Measurements from ENCODE around the gene KHNYN. TPM values are rescaled to one million over a fixed set of nuclear protein-coding genes. Genes with fewer than 3 reads are reported as not detected.

The KHNYN gene
- total RNA-seq, 1 experiment from 2014 or later = 53.4 TPM

DNA sequence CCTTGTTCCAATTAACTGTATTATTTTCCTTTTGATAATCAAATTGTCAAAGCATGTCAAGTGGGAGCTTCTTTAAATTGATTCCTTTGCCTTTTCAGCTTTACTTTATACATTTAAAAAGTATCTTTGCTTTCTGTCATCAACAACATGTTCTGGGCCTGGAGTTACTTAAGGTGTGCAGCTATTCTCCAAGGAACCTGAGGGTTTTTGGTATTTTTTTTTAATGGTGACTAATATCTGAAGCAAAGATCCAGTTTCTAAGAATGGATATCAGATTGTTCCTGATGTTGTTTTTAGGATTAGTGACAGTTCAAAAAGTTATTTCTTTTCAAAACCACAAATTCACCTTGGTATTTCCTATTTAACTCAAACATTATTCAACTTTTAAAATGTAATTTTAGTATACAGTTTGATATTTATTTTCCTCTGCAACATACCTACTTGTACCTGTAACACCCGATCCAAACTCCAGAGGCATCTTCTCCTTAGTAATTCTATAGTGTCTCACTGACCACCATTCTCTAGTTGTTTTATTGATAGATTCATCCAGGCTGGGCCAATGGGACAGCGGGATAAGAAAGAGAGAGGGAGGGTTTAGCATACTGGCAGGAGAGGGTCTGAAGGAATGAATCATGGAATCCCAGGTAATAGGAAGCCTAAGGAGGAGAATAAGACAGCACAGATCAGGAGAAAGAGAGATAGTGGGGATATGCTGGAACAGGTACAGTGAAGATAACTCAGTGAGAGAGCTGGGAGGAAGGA lies 3.4 kb upstream of the KHNYN start:
- no TSS peak for BruUV-seq (replicated peaks)
- TF ChIP-seq EZH2 (IDR thresholded peaks at IDR 0.05; ENCODE audit: low read depth) = no peak
- TF ChIP-seq, protein P1, sequence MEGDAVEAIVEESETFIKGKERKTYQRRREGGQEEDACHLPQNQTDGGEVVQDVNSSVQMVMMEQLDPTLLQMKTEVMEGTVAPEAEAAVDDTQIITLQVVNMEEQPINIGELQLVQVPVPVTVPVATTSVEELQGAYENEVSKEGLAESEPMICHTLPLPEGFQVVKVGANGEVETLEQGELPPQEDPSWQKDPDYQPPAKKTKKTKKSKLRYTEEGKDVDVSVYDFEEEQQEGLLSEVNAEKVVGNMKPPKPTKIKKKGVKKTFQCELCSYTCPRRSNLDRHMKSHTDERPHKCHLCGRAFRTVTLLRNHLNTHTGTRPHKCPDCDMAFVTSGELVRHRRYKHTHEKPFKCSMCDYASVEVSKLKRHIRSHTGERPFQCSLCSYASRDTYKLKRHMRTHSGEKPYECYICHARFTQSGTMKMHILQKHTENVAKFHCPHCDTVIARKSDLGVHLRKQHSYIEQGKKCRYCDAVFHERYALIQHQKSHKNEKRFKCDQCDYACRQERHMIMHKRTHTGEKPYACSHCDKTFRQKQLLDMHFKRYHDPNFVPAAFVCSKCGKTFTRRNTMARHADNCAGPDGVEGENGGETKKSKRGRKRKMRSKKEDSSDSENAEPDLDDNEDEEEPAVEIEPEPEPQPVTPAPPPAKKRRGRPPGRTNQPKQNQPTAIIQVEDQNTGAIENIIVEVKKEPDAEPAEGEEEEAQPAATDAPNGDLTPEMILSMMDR (conservative IDR thresholded peaks at IDR 0.05) = no peak
- H3K4me1 ChIP-seq (replicated peaks; ENCODE audit: insufficient read depth) = peaks cover 25% of the 10 kb centered on the region
- H3K9me2 ChIP-seq (ENCODE audit: insufficient read depth) = no peaks in the 10 kb centered on the region
- peaks cover 21% of the 10 kb centered on the region; the same call in 1 of the 2 replicates for H3F3A ChIP-seq (ENCODE audit: insufficient read depth, low read depth)
- no peak overlapping the region for H3K27ac ChIP-seq
- H3K9me3 ChIP-seq (ENCODE audit: insufficient read depth, low read depth) = no peaks in the 10 kb centered on the region
- no peaks in the 10 kb centered on the region for H3K36me3 ChIP-seq (ENCODE audit: low read depth)
- POLR2A ChIA-PET (ENCODE audit: unreplicated experiment) = interaction anchor here (0.5 kb wide), 1 partner anchor 60 kb away, joined by 26 read pairs; no protein-coding TSS in a partner anchor
- H3K27me3 ChIP-seq (ENCODE audit: insufficient read depth, low read depth) = no peaks in the 10 kb centered on the region
- no peak overlapping the region for H3K4me3 ChIP-seq
- peaks cover 12% of the 10 kb centered on the region for H3K79me2 ChIP-seq (ENCODE audit: low read depth)
- DNase-seq = no peak
- intact Hi-C loops (cut with micrococcal nuclease; ENCODE audit: unreplicated experiment) = no loop called here
- H2AFZ ChIP-seq = no peak overlapping the region
- CTCF ChIA-PET = no interaction called here
- H3K4me2 ChIP-seq = peak overlapping the region; percentile 40; the same call in 1 of the 2 replicates
- H4K20me1 ChIP-seq (ENCODE audit: insufficient read depth) = no peaks in the 10 kb centered on the region

DNA sequence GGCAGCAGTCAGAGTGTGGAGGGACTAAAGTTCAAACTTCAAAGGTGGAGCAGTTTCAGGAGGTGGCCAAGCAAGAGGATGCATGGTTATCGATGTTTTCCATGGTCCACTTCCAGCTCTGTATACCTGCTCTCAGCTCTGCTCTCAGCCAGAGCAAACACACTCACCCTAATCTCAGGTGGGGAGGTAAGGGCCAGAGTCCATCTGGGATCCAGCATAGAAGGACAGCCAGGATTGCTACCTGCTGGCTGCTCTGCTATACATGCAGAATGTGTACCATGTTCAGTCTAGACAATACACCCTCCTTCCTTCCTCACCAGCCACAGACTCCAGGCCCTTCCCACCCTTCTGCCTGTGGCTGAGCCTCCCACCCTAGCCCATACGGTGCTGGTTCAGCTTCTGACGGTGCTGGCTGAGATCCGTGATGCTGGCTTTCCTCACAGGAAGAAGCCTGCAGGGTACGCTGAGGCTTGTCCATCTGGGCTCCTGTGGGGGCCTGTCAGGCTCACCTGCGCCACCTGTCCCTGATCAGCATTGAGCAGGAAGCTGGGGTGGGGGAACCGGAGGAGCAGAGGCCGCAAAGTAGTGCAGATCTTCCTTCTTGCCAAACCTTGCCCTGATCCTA lies 2.7 kb upstream of the KHNYN start:
- Histone ChIP-seq H3K9me2 (ENCODE audit: insufficient read depth) (no peaks in the 10 kb centered on the region), H2AFZ (no peak overlapping the region), H3K4me1 (replicated peaks; ENCODE audit: insufficient read depth) (peaks cover 28% of the 10 kb centered on the region), H3K36me3 (ENCODE audit: low read depth) (no peaks in the 10 kb centered on the region), H3K27ac (no peak overlapping the region), H4K20me1 (ENCODE audit: insufficient read depth) (0 out of 2 replicates have a peak, but pooled peaks cover under 1% of the 10 kb centered on the region), H3K9me3 (ENCODE audit: insufficient read depth, low read depth) (no peaks in the 10 kb centered on the region), H3F3A (ENCODE audit: insufficient read depth, low read depth) (peaks cover 23% of the 10 kb centered on the region; the same call in 1 of the 2 replicates), H3K27me3 (ENCODE audit: insufficient read depth, low read depth) (no peaks in the 10 kb centered on the region), H3K4me3 (no peak overlapping the region), H3K79me2 (ENCODE audit: low read depth) (peaks cover 14% of the 10 kb centered on the region), H3K4me2 (no peak overlapping the region)
- no TSS peak for BruUV-seq (replicated peaks)
- TF ChIP-seq, protein P1 (conservative IDR thresholded peaks at IDR 0.05) = no peak
- no peak for TF ChIP-seq EZH2 (IDR thresholded peaks at IDR 0.05; ENCODE audit: low read depth)
- DNase-seq = no peak
- intact Hi-C loops (cut with micrococcal nuclease; ENCODE audit: unreplicated experiment) = no loop called here
- POLR2A ChIA-PET (ENCODE audit: unreplicated experiment) = interaction anchor here (0.5 kb wide), 1 partner anchor 61 kb away, joined by 26 read pairs; no protein-coding TSS in a partner anchor
- CTCF ChIA-PET = interaction anchor here (0.7 kb wide), 1 partner anchor 991 kb away, joined by 4 read pairs; no protein-coding TSS in a partner anchor

DNA sequence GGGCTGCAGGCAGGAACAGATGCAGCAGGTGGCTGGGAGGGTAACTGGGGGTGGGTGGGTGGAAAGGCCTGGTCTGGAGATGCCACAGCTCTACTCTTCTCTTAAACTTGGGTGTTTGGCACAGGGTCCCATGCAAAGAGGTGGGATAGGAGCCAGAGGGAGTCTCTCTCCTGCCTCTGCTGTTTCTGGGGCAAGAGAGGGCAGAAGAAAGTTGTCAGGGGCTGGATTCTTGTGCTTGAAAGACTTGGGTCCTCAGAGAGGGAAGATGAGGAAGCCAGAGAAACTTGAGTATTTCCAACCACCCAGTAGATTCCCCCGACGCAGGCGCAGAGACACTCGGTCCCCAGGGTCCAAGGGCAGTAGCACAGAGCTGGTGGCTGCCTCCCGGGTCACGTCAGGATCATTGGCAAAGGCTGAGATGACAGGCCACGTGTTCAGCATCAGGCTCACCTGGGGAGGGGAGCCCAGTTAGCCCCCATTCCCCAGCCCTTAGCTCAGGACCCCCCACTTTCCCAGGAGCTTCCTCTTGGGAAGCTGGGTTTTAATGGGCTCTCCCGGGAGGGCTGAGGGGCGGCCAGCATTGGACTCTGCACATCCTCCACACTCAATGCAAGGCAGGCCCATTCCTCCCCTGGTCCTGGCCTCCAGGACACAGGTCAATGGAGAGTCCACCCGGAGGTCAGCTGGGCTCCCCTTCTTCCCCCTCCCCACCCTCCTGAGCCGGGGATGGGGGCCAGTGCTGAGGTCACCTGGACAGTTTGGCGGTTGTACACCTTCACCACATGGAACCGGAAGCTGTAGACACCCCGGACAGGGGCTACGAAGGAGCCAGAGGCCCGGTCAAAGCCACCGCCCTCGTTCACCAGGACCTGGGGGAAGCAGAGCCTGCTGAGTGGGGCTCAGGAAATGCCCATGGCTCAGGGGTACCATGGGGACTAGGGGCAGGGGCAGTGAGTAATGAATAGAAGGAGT lies 1.9 kb upstream of the KHNYN start:
- Histone ChIP-seq H3K4me2 (no peak overlapping the region), H3K9me3 (ENCODE audit: insufficient read depth, low read depth) (no peaks in the 10 kb centered on the region), H3K4me1 (replicated peaks; ENCODE audit: insufficient read depth) (peaks cover 28% of the 10 kb centered on the region), H3K27ac (no peak overlapping the region), H3K36me3 (ENCODE audit: low read depth) (no peaks in the 10 kb centered on the region), H3K9me2 (ENCODE audit: insufficient read depth) (no peaks in the 10 kb centered on the region), H3K4me3 (no peak overlapping the region), H3K79me2 (ENCODE audit: low read depth) (peaks cover 14% of the 10 kb centered on the region), H4K20me1 (ENCODE audit: insufficient read depth) (0 out of 2 replicates have a peak, but pooled peaks cover 4% of the 10 kb centered on the region), H2AFZ (no peak overlapping the region), H3K27me3 (ENCODE audit: insufficient read depth, low read depth) (no peaks in the 10 kb centered on the region), H3F3A (ENCODE audit: insufficient read depth, low read depth) (peaks cover 23% of the 10 kb centered on the region; the same call in 1 of the 2 replicates)
- DNase-seq = no peak
- intact Hi-C loops (cut with micrococcal nuclease; ENCODE audit: unreplicated experiment) = no loop called here
- POLR2A ChIA-PET (ENCODE audit: unreplicated experiment) = no interaction called here
- TF ChIP-seq EZH2 (IDR thresholded peaks at IDR 0.05; ENCODE audit: low read depth) = no peak
- TF ChIP-seq, protein P1 (conservative IDR thresholded peaks at IDR 0.05) = no peak
- BruUV-seq (replicated peaks) = no TSS peak
- CTCF ChIA-PET = interaction anchor here (0.7 kb wide), 1 partner anchor 992 kb away, joined by 4 read pairs; no protein-coding TSS in a partner anchor
